HG03378 (cell line): ENCODE data around the gene MAGT1.
"Not testable (repeated sequence)": the region's sequence is repeated elsewhere in the genome, so short reads cannot be mapped to it uniquely, and the experiment has no call there.

Experiments
- ATAC-seq: cut with Tn5 transposase; IDR thresholded peaks from one replicate; pipeline ENCODE4 v1.9.1; 2021; ENCODE audit warnings: mild to moderate bottlenecking, moderate library complexity; ENCODE audit not compliant: unreplicated experiment

MAGT1 gene

GRCh38 chrX:77875372-77875771 lies 19.9 kb downstream of the MAGT1 start:
- no peak for ATAC-seq

- not testable (repeated sequence) for ATAC-seq
Measured at GRCh38 chrX:77831544-77831943, 63.7 kb downstream of the MAGT1 start.

- ATAC-seq = not testable (repeated sequence)
Measured at GRCh38 chrX:77821989-77822388, 73.2 kb downstream of the MAGT1 start.

GRCh38 chrX:77820091-77820727 lies 75.0 kb downstream of the MAGT1 start:
- no peak for ATAC-seq

- no peak for ATAC-seq
Measured at GRCh38 chrX:77814210-77814609, 81.0 kb downstream of the MAGT1 start.

- ATAC-seq = no peak
Measured at GRCh38 chrX:77802201-77802600, 93.0 kb downstream of the MAGT1 start.

GRCh38 chrX:77795124-77795523 lies 100.1 kb downstream of the MAGT1 start:
- no peak for ATAC-seq

GRCh38 chrX:77793946-77794345 lies 101.3 kb downstream of the MAGT1 start:
- no peak for ATAC-seq

- ATAC-seq = no peak
Measured at GRCh38 chrX:77788050-77788449, 107.2 kb downstream of the MAGT1 start.

GRCh38 chrX:77786365-77786680 lies 108.9 kb downstream of the MAGT1 start:
- ATAC-seq = peak; percentile 15

- peak; percentile 95 for ATAC-seq
Measured at GRCh38 chrX:77785486-77786364, 109.5 kb downstream of the MAGT1 start, which contains the start of gene ATRX. Gene ATRX, minus strand, starts transcription at chrX:77786216. Its CDS starts 215 bp downstream, at chrX:77786001.

- no peak for ATAC-seq
Measured at GRCh38 chrX:77779695-77780094, 115.5 kb downstream of the MAGT1 start.

GRCh38 chrX:77776659-77777058 lies 118.6 kb downstream of the MAGT1 start:
- ATAC-seq = no peak
